Mammary epithelial cell (primary cell): ENCODE data around the gene ZCCHC14.

Experiments
- CTCF ChIP-seq, 2 donors: IDR thresholded peaks in 1 of 2; conservative IDR thresholded peaks in 1 of 2; 2 replicates each; pipeline ENCODE4 v1.5.1; 2011 to 2012; ENCODE audit warnings: inconsistent platforms in 2 of 2, low read length in 2 of 2, mild to moderate bottlenecking in 2 of 2, control low read depth in 1 of 2, low read depth in 1 of 2; ENCODE audit not compliant: insufficient read depth in 1 of 2; ENCODE audit errors: extremely low read depth in 1 of 2
- EZH2 ChIP-seq: IDR thresholded peaks from 2 replicates; pipeline ENCODE4 v1.6.1; 2012; ENCODE audit warnings: low read length, inconsistent platforms, borderline replicate concordance

GRCh38 chr16:87368029-87368770 lies 124.6 kb downstream of the ZCCHC14 start:
- TF ChIP-seq CTCF (conservative IDR thresholded peaks at IDR 0.05 in 1 of 2, IDR thresholded peaks at IDR 0.05 in 1 of 2; ENCODE audit: extremely low read depth in 1 of 2, insufficient read depth in 1 of 2, low read depth in 1 of 2, low read length in 2 of 2) (no peak), EZH2 (no peak)
